ENCODE measurements around the gene FAM13A.
"Not testable (repeated sequence)": the region's sequence is repeated elsewhere in the genome, so short reads cannot be mapped to it uniquely, and the experiment has no call there.

Gene FAM13A

GRCh38 chr4:88998891-88999290, 58.1 kb downstream of the FAM13A start:
- DNase-seq = no peak

DNA sequence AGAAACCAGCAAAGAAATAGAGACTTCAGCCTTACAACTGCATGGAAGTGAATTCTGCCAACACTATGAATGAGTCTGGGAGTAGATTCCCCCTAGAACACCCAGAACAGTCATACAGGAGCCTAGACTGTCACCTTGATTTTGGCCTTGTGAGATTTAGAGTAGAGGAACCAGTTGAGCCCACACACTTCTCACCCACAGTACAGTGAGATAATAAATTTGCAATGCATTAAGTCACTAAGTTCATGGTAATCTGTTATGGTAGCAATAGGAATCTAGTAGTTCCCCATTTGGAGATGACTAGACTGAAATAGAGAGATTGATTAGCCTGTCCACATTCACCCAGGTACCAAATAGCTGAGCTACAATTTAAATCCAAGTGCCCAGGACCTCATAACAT, 59.0 kb downstream of the FAM13A start:
- DNase-seq = no peak

- no peak for DNase-seq
Measured at GRCh38 chr4:88995874-88996273, 61.1 kb downstream of the FAM13A start.

DNA sequence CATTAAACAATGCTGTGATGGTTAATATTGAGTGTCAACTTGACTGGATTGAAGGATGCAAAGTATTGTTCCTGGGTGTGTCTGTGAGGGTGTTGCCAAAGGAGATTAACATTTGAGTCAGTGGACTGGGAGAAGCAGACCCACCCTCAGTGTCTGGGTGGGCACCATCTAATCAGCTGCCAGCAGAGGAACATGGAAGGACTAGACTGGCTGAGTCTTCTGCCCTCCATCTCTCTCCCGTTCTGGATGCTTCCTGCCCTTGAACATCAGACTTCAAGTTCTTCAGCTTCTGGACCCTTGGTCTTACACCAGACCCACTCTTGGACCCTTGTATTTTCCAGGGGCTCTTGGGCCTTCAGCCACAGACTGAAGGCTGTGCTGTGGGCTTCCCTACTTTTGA, 61.7 kb downstream of the FAM13A start:
- DNase-seq = not testable (repeated sequence)

DNA sequence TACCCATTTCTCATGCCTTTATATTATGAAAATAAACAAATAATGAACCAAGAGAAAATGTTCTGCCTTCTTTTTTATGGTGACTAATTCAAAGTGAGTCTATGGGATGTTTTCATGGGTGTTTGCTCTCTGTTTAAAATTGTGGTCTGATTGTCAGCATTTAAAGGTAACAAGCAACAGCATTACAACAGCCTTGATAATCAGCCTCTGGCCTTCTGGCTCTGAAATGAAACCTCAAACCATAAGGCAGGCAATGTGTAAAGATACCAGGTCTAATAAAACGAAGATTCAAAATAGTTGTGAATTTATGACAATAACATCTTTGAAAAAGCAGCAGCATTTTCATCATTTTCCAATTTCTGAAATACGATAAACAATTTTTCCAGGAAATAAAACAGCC, 63.7 kb downstream of the FAM13A start:
- DNase-seq = no peak

GRCh38 chr4:88991746-88992145, 65.2 kb downstream of the FAM13A start:
- DNase-seq = no peak

DNA sequence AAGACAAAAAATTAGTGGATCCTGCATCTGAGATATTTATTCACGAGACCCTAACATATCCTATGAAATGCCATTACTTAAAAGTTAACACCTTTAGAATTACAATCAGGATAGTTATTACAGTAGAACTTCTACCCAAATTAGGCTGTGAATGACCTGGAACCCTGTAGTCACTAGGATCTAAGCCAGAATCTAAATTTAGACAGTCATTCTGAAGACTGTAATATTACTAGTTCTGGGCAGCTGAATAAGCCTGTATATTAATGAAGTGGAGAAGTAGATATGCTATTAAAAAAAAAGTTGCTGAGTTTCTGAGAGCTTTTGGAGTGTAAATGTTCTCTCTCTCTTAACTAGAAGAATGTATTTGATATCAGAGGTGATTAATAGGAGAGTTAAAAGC, 67.0 kb downstream of the FAM13A start:
- no peak for DNase-seq

DNA sequence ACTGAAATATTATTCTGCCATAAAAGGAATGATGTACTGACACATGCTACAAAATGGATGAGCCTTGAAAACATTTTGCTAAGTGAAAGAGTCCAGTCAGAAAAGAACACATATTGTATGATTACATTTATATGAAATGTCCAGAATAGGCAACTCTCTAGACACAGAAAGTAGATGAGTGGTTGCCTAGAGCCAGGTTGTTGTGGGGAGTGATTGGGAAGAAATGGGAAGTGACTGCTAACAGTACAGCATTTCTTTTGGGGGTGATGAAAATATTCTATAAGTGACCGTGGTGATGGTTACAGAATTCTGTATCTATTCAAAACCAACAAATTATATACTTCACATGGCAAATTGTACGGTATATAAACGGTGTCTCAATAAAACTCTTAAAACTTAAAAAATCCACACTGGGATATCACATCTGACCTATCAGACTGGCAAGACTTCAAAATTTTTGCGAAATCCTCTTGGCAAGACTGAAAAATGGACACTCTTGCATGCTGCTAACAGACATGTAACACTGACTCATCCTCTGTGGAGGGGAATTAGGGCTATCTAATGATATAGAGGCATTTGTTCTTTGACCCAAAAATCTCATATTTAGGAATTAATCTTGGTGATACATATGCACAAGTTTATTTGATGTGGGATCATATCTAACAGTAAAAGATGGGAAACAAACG, 71.8 kb downstream of the FAM13A start:
- DNase-seq = no peak

GRCh38 chr4:88982757-88983156, 74.2 kb downstream of the FAM13A start:
- no peak for DNase-seq

DNA sequence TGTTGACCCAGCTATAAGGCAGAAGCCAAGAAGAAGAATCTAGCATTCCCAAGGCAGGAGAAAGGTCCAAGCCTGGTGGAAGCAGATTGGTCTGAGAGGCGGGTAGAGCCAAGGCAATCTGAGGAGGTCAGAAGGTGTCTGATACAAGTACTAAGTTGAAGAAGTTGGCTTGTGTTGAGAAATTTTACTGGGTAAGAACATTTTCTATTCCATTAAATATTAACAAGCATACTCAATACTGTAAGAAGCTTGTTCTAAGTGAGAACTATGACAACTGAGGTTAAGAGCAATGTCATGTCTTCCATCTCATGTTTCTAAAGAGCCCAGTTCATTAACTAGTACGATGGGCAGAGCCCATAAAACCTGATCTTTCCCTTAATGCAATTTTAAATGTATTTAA, 75.0 kb downstream of the FAM13A start:
- DNase-seq = no peak

DNA sequence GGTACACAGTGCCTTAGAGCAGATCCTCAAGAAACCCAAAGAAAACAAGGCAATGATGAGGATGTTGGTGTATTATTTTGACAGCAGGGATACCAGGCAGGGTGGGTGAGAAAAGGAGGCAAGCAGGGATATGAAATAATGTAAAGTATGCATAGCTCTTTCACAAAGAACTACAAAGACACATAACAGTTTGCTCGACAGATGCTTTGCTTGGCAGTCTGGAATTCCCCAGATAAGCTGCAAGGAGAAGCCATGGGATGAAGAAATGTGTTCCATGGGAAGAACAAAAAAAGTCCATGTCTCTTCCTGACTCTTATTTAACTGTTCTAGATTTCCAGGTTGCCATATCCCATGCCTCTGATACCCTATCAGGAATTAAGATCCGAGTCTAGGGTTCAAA, 75.4 kb downstream of the FAM13A start:
- no peak for DNase-seq

- DNase-seq = no peak
Measured at GRCh38 chr4:88979276-88979675, 77.7 kb downstream of the FAM13A start.

- no peak for DNase-seq
Measured at GRCh38 chr4:88976775-88977035, 80.3 kb downstream of the FAM13A start.

GRCh38 chr4:88975958-88976774, 80.8 kb downstream of the FAM13A start:
- DNase-seq = no peak

DNA sequence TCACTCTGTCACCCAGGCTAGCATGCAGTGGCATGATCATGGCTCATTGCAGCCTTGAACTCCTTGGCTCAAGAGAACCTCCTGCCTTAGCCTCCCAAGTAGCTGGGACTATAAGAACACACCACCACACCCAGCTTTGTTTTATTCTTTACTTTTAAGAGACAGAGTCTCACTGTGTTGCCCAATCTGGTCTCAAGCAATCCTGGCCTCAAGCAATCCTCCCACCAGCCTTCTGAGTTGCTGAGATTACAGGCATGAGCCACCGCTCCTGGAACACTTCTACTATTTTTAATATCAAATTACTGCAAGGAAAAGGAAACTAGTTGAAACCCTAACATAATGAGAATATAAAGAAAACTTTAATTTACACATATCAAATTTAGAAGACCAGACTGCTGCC, 85.4 kb downstream of the FAM13A start:
- no peak for DNase-seq

DNA sequence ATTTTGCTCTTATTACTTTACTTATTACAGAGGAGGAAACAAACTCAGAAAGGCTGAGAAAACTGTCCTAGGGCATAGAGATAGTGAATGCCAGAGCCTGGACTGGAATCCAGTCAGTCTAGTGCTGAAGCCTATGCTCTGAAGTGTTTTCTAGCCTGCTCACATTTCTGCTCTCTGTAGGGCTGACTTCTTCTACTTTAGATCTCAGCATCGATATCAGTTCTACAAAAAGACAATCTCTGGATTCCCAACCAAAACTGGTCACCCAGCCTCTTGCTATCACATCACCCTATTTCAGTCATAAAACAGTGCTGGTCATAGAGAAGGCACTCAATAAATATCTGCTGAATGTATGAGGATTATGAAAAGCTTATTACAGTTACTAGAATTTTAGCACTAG, 87.2 kb downstream of the FAM13A start:
- DNase-seq = no peak

GRCh38 chr4:88969271-88969670, 87.7 kb downstream of the FAM13A start:
- DNase-seq = no peak

GRCh38 chr4:88967883-88968331, 89.1 kb downstream of the FAM13A start:
- DNase-seq = no peak

DNA sequence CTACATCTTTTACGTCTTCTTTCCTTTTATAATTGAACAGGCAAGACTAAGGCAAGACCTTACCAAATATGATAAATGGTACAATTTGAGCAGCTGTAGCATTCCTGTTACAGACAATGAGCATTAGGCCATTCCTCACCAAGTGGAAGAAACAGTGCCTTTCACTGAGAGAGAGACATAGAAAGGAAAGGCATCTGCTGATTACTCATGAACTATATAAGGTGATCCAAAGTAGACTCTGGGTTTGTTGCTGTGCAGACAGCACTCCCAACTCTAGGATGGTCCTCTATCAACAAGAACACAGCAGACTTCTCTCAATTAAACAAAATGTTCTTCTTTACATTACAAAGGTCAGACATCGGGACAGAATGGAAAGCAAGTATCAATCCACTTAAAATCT, 91.9 kb downstream of the FAM13A start:
- no peak for DNase-seq

GRCh38 chr4:88964450-88964849, 92.5 kb downstream of the FAM13A start:
- DNase-seq = peak in 1 of 5 experiments; percentile 38

DNA sequence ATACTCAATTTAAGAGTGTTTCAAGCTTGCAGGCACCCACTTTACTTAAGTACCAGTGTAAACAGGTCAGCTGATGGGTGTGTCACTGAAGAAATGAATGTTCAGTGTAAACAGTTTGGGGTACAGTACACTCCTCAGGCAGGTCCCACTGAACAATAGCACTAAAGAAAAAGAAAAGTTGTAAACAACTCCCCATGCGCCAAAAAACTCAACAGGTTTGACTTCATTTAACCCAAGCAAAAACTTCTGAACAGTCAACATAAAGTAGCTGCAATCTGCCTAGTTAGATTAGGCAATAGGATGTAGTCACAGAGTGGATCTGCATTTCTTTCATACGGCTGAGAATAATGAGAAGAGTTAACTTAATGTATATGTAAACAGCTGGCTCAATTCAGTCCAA, 93.2 kb downstream of the FAM13A start:
- DNase-seq = peak in 1 of 5 experiments; percentile 53

DNA sequence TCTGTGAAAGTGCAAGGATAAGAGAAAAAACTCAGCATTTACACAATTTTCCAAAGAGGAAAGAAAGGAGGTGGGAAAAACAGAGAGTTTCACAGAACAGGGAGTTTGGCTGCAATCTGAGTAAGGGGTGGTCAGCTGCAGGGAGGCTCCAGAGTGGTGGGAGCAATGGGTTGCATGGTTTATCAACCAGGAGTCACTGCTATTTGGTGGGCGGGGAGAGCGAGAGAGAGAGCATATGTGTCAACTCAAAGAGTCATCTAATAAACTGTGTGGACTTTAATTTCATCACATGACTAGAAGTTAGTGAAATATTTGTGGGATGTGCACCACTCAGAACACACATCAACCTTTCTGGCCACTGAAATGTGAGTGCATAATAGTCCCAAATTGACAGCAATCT, 94.6 kb downstream of the FAM13A start:
- no peak for DNase-seq

GRCh38 chr4:88960576-88960975, 96.4 kb downstream of the FAM13A start:
- DNase-seq = no peak

DNA sequence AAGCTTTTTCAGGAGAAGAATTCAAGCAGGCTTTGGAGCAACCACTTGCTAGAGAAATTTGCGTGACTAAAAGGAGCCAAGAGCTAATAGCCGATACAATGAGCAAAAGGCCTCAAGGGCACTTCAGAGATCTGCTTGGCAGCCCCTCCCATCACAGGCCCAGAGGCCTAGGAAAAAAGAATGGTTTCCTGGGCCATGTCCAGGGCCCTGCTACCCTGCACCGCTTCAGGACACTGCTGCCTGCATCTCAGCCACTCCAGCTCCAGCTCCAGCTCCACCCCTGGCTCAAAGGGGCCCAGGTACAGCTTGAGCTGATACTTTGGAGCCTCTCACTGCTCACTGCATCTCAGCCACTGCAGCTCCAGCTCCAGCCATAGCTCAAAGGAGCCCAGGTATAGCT, 98.9 kb downstream of the FAM13A start:
- DNase-seq = no peak

GRCh38 chr4:88957570-88957969, 99.4 kb downstream of the FAM13A start:
- no peak for DNase-seq

Data from T-helper 2 cell (primary cell).